ENCODE results near the gene PSMC4.
"Not testable (repeated sequence)": the region's sequence is repeated elsewhere in the genome, so short reads cannot be mapped to it uniquely, and the experiment has no call there.

The PSMC4 gene

GRCh38 chr19:39949026-39949747 is 21.8 kb upstream of the PSMC4 start:
- DNase-seq: no peak

DNA sequence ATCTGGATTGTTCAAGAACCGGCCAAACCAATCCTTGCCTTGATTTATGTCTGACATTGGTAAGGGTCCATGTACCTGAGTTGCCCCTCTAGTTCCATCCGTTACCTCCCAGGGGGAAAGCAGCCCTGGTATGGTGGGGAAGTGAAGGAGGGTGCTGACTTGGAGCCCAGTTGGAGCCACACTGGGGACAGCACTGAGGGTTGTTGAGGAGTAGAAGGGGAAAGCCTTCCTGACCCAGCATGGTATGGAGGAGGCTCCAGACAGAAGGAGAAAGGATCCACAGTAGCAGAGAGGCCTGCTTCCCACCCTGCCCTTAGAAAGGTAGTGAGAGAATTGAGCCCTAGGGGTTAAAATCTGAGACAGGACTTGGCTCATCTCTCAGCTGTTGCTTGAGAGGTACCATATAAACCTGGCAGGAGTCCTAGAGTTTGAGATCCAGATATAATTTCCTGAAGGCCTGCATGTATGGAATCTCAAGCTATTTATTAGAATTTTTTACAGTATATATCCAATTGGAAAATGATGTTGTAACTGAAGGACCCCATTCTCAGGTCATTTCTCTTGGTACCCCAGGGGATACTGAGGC is 19.8 kb upstream of the PSMC4 start:
- DNase-seq: no peak

DNA sequence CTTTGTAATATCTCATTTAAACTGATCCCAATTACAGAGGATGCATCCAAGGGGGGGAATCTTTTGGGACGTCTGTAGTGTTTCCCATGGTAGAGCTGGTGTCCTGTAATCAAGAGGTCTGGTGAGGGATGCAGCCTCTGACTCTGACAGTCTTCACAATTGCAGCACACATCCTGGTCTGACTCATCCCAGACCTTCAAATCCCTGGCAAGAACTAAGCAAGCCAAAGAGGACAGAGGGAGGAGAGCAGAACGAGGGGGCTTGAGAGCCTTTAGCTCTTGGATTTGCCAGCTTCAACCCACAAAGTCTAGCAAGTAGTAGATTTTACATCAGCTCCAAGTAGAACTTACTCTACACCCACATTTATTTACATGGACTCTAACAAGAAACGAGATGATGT is 19.3 kb upstream of the PSMC4 start:
- no peak for DNase-seq

GRCh38 chr19:39953915-39954314 is 17.1 kb upstream of the PSMC4 start:
- no peak for DNase-seq

DNA sequence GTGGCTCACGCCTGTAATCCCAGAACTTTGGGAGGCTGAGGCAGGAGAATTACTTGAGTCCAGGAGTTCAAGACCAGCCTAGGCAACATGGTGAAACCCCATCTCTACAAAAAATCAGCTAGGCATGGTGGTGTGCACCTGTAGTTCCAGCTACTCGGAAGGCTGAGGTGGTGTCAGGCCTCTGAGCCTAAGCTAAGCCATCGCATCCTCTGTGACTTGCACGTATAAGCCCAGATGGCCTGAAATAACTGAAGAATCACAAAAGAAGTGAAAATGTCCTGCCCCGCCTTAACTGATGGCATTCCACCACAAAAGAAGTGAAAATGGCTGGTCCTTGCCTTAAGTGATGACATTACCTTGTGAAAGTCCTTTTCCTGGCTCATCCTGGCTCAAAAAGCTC is 13.1 kb upstream of the PSMC4 start:
- not testable (repeated sequence) for DNase-seq

- not testable (repeated sequence) for DNase-seq
Measured at GRCh38 chr19:39958942-39959341, 12.0 kb upstream of the PSMC4 start.

- not testable (repeated sequence) for DNase-seq
Measured at GRCh38 chr19:39959407-39959806, 11.6 kb upstream of the PSMC4 start.

DNA sequence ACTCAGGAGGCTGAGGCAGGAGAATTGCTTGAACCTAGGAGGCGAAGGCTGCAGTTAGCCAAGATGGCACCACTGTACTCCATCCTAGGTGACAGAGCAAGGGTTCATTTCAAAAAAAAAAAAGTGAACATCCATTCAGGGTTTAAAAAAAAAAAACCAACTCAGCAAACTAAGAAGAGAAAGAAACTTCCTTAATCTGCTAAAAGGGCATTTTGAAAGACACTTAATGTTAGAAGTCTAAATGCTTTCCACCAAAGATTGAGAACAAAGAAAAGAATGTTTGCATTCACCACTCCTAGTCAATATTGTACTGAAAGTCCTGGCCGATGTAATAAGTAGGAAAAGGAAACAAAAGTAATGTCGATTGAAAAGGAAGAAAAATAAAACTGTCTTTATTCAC is 7.1 kb upstream of the PSMC4 start:
- DNase-seq: no peak

GRCh38 chr19:39966617-39967016 is 4.3 kb upstream of the PSMC4 start:
- no peak for DNase-seq

- no peak for DNase-seq
Measured at GRCh38 chr19:39967561-39967960, 3.4 kb upstream of the PSMC4 start.

DNA sequence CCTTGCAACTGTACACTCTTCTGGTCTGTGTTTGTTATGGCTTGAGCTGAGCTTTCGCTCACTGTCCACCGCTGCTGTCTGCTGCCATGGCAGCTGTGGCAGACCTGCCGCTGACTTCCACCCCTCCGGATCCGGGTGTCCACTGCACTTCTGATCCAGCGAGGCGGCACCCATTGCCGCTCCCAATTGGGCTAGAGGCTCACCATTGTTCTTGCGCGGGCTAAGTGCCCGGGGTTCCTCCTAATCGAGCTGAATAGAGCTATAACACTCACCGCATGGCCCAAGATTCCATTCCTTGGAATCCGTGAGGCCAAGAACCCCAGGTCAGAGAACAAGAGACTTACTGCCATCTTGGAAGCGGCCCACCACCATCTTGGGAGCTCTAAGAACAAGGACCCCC is 2.2 kb upstream of the PSMC4 start:
- DNase-seq: no peak

- no peak for DNase-seq
Measured at GRCh38 chr19:39969266-39969665, 1.7 kb upstream of the PSMC4 start.

GRCh38 chr19:39969681-39970424 is 1.1 kb upstream of the PSMC4 start:
- DNase-seq: no peak

DNA sequence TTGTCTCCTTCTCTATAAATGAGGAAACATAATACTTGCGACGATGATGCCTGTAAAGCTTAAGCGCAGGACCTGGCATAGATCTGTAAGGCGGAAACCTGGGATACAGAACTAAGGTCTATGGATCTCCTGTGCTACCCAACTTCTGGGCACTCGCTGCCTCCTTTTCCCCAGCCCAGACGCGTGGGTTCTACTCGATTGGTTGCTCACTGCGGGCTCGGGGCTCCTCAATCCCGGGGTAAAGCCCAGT is 615 bp upstream of the PSMC4 start:
- DNase-seq: no peak

GRCh38 chr19:39971380-39972035 is 543 bp downstream of the PSMC4 start:
- no peak for DNase-seq

DNA sequence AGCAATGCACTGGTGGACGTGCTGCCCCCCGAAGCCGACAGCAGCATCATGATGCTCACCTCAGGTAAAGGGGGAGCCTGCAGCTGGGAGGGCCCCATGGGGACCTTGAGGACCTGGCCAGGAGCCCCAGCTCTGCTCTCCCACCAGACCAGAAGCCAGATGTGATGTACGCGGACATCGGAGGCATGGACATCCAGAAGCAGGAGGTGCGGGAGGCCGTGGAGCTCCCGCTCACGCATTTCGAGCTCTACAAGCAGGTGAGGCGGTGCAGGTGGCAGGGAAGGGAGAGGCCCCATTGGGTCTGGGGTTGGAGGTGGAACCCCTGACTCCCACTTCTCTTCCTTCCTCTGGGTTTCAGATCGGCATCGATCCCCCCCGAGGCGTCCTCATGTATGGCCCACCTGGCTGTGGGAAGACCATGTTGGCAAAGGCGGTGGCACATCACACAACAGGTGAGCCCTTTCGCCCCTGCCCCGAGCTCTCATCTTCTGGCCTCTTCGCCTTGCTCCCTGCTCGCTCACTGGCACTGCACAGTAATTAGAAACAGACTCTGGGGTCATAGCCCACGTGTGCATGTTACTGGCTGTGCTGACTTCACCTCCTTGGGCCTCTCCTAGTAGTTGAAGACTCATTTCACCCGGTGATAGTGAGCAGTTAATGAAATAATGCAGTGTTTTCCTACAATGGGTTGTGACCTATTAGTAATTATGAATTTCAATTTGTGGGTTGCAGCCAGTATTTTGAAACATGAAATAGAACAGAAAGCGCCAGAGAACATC is 3.6 kb downstream of the PSMC4 start:
- no peak for DNase-seq

- no peak for DNase-seq
Measured at GRCh38 chr19:39982883-39983282, 11.9 kb downstream of the PSMC4 start.

DNA sequence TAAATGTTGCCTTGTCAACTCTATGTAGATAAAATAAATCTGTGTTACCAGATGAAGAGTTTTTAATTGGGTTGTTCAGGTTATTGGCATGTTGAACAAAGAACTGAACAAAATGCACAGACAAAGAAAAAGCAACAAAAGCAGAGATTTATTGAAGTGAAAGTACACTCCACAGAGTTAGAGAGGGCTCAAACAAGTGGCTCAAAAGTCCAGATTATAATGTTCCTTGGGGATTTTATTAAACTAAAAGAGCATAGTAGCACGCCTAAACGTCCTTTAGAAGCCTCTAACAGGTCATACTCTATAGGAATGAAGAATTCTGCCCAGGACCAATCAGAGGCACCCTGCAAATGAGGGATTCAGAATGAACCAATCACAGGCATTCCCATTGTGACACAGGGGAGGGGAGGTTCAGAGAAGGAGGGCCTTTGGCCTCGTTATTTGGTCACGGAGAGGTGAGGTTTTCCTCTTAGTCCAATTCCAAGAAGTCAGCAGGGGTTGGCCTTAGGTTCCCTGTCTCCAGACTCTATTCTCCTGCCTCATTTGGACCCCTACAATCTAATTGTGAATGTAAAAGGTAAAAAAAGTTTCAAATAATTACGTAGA is 12.8 kb downstream of the PSMC4 start:
- DNase-seq: no peak

DNA sequence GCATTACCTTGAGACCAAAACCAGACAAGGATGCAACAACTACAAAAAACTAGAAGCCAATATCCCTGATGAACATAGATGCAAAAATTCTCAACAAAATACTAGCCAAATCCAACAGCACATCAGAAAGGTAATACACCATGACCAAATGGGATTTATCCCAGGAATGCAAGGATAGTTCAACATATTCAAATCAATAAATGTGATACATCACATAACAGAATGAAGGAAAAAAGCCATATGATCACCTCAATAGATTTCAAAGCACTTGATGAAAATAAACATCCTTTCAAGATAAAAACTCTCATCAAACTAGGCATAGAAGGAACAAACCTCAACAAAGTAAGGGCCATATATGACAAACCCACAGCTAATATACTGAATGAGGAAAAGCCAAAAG is 15.7 kb downstream of the PSMC4 start:
- no peak for DNase-seq

- no peak for DNase-seq
Measured at GRCh38 chr19:39987167-39987566, 16.2 kb downstream of the PSMC4 start.

DNA sequence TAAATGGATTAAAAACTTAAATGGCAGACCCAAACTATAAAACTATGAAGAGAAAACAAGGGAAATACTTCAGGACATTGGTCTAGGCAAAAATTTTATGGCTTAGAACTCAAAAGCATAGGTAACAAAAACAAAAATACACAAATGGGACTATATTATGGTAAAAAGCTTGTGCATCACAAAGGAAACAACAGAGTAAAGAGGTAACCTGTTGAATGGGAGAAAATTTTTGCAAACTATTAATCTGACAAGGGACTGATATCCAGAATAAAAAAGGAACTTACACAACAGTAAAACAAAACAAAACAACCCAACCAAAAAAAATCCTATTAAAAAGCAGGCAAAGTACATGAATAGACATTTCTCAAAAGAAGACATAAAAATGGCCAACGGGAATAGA is 16.6 kb downstream of the PSMC4 start:
- no peak for DNase-seq

GRCh38 chr19:39993605-39994004 is 22.6 kb downstream of the PSMC4 start:
- DNase-seq: no peak

DNA sequence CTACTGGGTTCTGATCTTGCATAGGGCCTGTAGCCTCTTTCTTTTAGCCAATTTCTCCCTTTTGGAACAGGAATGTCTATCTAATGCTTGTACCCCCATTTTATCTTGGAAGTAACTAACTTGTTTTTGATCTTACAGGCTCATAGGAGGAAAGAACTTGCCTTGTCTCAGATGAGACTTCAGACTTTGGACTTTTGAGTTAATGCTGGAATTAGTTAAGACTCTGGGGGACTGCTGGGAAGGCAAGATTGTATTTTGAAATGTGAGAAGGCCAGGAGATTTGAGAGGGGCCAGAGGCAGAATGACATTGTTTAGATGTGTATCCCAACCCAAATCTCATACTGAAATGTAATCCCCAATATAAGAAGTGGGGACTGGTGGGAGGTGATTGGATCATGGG is 23.4 kb downstream of the PSMC4 start:
- DNase-seq: no peak

Measured in GOT3 (cell line).